Lower leg skin (tissue), 3 donors: Measurements from ENCODE around the gene SNTG2.

Experiments
- POLR2A ChIP-seq, 2 donors: fragments of 450-650 bp; IDR thresholded peaks; one replicate each; pipeline ENCODE4 v1.6.1; 2016 to 2017; ENCODE audit warnings: antibody characterized with exemption in 2 of 2, mild to moderate bottlenecking in 1 of 2, moderate library complexity in 1 of 2
- TF ChIP-seq, protein P1 (sequence below), 3 donors: fragments of 450-650 bp; IDR thresholded peaks; one replicate each; pipeline ENCODE4 v1.5.1; 2016; ENCODE audit warnings: antibody characterized with exemption in 3 of 3, mild to moderate bottlenecking in 3 of 3, moderate library complexity in 2 of 3

DNA sequence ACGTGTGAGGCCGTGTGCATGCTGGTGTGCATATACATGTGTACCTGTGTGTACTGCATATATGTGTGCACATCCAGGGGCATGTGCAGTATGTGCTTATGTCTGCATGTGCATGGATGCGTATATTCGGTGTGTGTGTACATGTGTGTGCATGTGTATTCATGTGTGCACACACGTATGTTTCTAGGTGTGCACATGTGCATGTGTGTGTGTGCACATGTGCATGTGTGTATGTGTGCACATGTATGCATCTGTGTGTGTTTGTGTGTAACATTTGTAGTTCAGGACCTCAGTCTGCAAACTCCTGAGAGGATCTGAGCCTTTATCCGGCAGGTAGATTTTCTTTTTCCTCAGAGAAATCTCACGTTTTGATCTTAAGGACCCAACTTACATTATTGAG, 201.7 kb downstream of the SNTG2 start:
- no peak for TF ChIP-seq POLR2A (IDR thresholded peaks at IDR 0.05)
- TF ChIP-seq, protein P1, sequence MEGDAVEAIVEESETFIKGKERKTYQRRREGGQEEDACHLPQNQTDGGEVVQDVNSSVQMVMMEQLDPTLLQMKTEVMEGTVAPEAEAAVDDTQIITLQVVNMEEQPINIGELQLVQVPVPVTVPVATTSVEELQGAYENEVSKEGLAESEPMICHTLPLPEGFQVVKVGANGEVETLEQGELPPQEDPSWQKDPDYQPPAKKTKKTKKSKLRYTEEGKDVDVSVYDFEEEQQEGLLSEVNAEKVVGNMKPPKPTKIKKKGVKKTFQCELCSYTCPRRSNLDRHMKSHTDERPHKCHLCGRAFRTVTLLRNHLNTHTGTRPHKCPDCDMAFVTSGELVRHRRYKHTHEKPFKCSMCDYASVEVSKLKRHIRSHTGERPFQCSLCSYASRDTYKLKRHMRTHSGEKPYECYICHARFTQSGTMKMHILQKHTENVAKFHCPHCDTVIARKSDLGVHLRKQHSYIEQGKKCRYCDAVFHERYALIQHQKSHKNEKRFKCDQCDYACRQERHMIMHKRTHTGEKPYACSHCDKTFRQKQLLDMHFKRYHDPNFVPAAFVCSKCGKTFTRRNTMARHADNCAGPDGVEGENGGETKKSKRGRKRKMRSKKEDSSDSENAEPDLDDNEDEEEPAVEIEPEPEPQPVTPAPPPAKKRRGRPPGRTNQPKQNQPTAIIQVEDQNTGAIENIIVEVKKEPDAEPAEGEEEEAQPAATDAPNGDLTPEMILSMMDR (IDR thresholded peaks at IDR 0.05), result no peak
